Glomerular endothelial cell (primary cell): ENCODE results near the gene METTL25B. TPM values are rescaled to one million over a fixed set of nuclear protein-coding genes. Genes with fewer than 3 reads are reported as not detected.
"Not testable (repeated sequence)": the region's sequence is repeated elsewhere in the genome, so short reads cannot be mapped to it uniquely, and the experiment has no call there.

Experiments used
- DNase-seq: peaks from one replicate; pipeline ENCODE4 v3.0.0-alpha.2; 2011; ENCODE audit warnings: low read depth, low spot score; ENCODE audit errors: extremely low read depth
- total RNA-seq: library from RNA; depleted of rRNA; stranded (reverse); fragments of >200 nt; gene quantifications from 2 replicates; pipeline ENCODE4 v1.2.3, GENCODE V29; 2015

Gene METTL25B
- total RNA-seq, 1 donor from 2014 or later, result 9.5 TPM

GRCh38 chr1:156746728-156747631, 18.7 kb downstream of the METTL25B start:
- no peak for DNase-seq

GRCh38 chr1:156747742-156748669, 19.7 kb downstream of the METTL25B start:
- DNase-seq, result no peak

GRCh38 chr1:156748670-156749418, 20.6 kb downstream of the METTL25B start:
- DNase-seq, result no peak

- no peak for DNase-seq
Observed at GRCh38 chr1:156749419-156750118, 21.3 kb downstream of the METTL25B start.

- no peak for DNase-seq
Observed at GRCh38 chr1:156750191-156750672, 22.0 kb downstream of the METTL25B start.

- no peak for DNase-seq
Observed at GRCh38 chr1:156750711-156751450, 22.6 kb downstream of the METTL25B start.

- no peak for DNase-seq
Observed at GRCh38 chr1:156751451-156751756, 23.1 kb downstream of the METTL25B start, which contains the start of gene HDGF. Gene HDGF, minus strand, starts transcription at chr1:156751675. Its CDS starts 246 bp downstream, at chr1:156751429.

GRCh38 chr1:156751757-156752481, 23.6 kb downstream of the METTL25B start:
- DNase-seq, result no peak

GRCh38 chr1:156752843-156753482, 24.7 kb downstream of the METTL25B start:
- DNase-seq, result no peak

- no peak for DNase-seq
Observed at GRCh38 chr1:156754219-156754618, 25.9 kb downstream of the METTL25B start.

- no peak for DNase-seq
Observed at GRCh38 chr1:156755527-156755950, 27.3 kb downstream of the METTL25B start.

- no peak for DNase-seq
Observed at GRCh38 chr1:156756355-156756754, 28.1 kb downstream of the METTL25B start.

GRCh38 chr1:156757572-156758253, 29.4 kb downstream of the METTL25B start:
- DNase-seq, result not testable (repeated sequence)

- no peak for DNase-seq
Observed at GRCh38 chr1:156760092-156760795, 32.0 kb downstream of the METTL25B start.

GRCh38 chr1:156760796-156761104, 32.5 kb downstream of the METTL25B start:
- DNase-seq, result no peak

GRCh38 chr1:156765136-156765535, 36.9 kb downstream of the METTL25B start:
- not testable (repeated sequence) for DNase-seq

- DNase-seq, result no peak
Observed at GRCh38 chr1:156765666-156766065, 37.4 kb downstream of the METTL25B start.
